GM13977 (cell line): ENCODE measurements around the gene ALOX5AP.

Source experiments
- DNase-seq: peaks from one replicate; pipeline ENCODE4 v3.0.0; 2012; ENCODE audit warnings: low spot score
- in situ Hi-C: fragments of 300-500 bp; cut with MboI; formaldehyde crosslinking; loops from one replicate; pipeline ENCODE4 v1.12.0; 2022; ENCODE audit warnings: low sequenced_read_pairs, low pct_unique_long_range_greater_than_20kb, mixed read lengths, inconsistent platforms; ENCODE audit not compliant: unreplicated experiment
- TF ChIP-seq, protein P1 (sequence below): IDR thresholded peaks from 2 replicates; pipeline ENCODE4 v1.5.1; 2012; ENCODE audit warnings: mild to moderate bottlenecking, control low read depth; ENCODE audit not compliant: insufficient read depth; ENCODE audit errors: extremely low read depth, missing control alignments

The ALOX5AP gene

DNA sequence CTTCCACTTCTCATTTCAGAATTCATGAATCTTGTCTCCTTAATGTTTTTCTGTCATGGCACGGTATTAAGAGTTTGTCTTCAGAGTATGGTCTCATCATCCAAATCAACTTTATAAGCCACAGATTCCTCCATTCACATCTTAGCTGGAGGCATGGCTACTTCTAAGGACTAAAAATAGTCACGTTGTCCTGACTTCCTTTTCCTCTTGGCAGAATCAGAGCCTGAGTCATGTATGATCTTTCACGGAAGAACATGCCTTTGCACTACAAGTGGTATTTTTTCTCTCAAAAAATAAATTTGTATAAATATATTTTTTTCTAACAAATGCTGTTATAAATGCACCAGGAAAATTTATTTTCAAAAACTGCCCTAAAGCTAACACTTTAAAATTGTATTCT, 71.4 kb downstream of the ALOX5AP start:
- DNase-seq: no peak
- in situ Hi-C loops: loop anchor here (5.0 to 25.0 kb wide), 2 partner anchors 129 to 669 kb away; no protein-coding TSS in a partner anchor
- TF ChIP-seq, protein P1, sequence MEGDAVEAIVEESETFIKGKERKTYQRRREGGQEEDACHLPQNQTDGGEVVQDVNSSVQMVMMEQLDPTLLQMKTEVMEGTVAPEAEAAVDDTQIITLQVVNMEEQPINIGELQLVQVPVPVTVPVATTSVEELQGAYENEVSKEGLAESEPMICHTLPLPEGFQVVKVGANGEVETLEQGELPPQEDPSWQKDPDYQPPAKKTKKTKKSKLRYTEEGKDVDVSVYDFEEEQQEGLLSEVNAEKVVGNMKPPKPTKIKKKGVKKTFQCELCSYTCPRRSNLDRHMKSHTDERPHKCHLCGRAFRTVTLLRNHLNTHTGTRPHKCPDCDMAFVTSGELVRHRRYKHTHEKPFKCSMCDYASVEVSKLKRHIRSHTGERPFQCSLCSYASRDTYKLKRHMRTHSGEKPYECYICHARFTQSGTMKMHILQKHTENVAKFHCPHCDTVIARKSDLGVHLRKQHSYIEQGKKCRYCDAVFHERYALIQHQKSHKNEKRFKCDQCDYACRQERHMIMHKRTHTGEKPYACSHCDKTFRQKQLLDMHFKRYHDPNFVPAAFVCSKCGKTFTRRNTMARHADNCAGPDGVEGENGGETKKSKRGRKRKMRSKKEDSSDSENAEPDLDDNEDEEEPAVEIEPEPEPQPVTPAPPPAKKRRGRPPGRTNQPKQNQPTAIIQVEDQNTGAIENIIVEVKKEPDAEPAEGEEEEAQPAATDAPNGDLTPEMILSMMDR: no peak

- TF ChIP-seq, protein P1: no peak
- in situ Hi-C loops: loop anchor here (5.0 to 25.0 kb wide), 2 partner anchors 130 to 670 kb away; no protein-coding TSS in a partner anchor
- no peak for DNase-seq
These were observed 72.0 kb downstream of the ALOX5AP start for GRCh38 chr13:30807392-30807791.

- DNase-seq: no peak
- TF ChIP-seq, protein P1: no peak
- in situ Hi-C loops: loop anchor here (5.0 to 25.0 kb wide), 2 partner anchors 131 to 671 kb away; no protein-coding TSS in a partner anchor
These were observed 73.3 kb downstream of the ALOX5AP start for GRCh38 chr13:30808600-30808999.

DNA sequence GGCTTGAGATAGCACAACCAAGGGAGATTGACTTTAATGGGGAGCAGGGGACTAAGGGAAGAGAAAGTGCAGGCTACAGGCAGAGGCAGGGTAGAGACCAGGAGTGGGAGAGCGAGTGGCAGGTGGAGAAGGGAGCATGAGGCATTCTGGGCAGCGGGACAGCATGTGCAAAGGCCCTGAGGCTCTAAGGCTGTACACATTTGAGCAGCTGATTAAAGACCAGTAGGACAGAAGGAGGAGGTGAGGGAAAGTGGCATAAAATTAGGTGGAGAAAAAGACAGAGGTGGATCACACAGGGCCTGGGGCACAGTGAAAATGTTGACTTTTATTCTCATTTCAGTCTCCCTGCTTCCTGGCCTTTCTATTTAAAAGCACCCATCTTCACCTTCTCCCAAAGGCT, 74.4 kb downstream of the ALOX5AP start:
- DNase-seq: no peak
- TF ChIP-seq, protein P1: no peak
- in situ Hi-C loops: loop anchor here (5.0 to 25.0 kb wide), 2 partner anchors 132 to 672 kb away; no protein-coding TSS in a partner anchor

GRCh38 chr13:30810261-30810701, 74.9 kb downstream of the ALOX5AP start:
- no peak for DNase-seq
- in situ Hi-C loops: loop anchor here (25.0 kb wide), 1 partner anchor 673 kb away; no protein-coding TSS in a partner anchor
- TF ChIP-seq, protein P1: no peak

DNA sequence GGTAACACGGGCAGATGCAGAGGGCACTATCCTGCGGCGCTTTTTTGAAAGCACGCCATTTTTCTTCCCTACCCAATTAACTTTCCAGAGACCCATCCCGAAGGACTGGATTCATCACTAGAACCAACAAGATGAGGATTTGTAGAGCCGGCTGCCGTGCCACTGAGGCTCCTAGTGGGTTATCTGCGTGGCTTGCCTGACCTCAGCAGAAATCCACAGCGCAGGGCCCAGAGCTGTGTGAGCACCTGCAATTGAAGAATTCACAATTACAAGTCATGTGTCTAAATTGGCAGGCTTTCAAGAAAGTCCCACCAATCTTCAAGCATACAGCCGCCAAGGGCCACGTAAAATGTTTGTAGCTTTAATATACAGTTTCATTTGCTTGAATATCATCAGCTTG, 75.5 kb downstream of the ALOX5AP start:
- TF ChIP-seq, protein P1: no peak
- no peak for DNase-seq
- in situ Hi-C loops: loop anchor here (25.0 kb wide), 1 partner anchor 674 kb away; no protein-coding TSS in a partner anchor
